Stomach (tissue), 9 donors: Measurements from ENCODE around the gene DYNLL1. TPM values are rescaled to one million over a fixed set of nuclear protein-coding genes. Genes with fewer than 3 reads are reported as not detected.

Experiments used
- DNase-seq, 2 donors: peaks; one replicate each; pipeline versions ENCODE4 v3.0.0 to v3.0.0-alpha.2; 2013 to 2019
- H3K27ac ChIP-seq, 5 donors: fragments of 200-600 bp in 4 of 5; sonication (generic) in 4 of 5; one replicate each; pipeline ENCODE4 v1.5.1; 2013 to 2019; ENCODE audit warnings: mild to moderate bottlenecking in 1 of 5, moderate library complexity in 1 of 5
- H3K27me3 ChIP-seq, 3 donors: fragments of 200-600 bp; sonication (generic); one replicate each; pipeline ENCODE4 v1.5.1; 2017 to 2019; ENCODE audit warnings: mixed run types in 1 of 3
- H3K36me3 ChIP-seq, 4 donors: fragments of 200-600 bp; sonication (generic); 1 replicate in 3 of 4; 2 replicates in 1 of 4; pipeline ENCODE4 v1.5.1; 2016 to 2019
- H3K4me1 ChIP-seq, 4 donors: fragments of 200-600 bp; sonication (generic); one replicate each; pipeline ENCODE4 v1.5.1; 2016 to 2019
- H3K4me3 ChIP-seq, 4 donors: fragments of 200-600 bp; sonication (generic) in 3 of 4; one replicate each; pipeline ENCODE4 v1.5.1; 2016 to 2019; ENCODE audit warnings: mild to moderate bottlenecking in 1 of 4
- H3K9me3 ChIP-seq, 4 donors: fragments of 200-600 bp; sonication (generic); one replicate each; pipeline ENCODE4 v1.5.1; 2016 to 2019
- EP300 ChIP-seq: sonication (generic); formaldehyde crosslinking; IDR thresholded peaks from one replicate; pipeline ENCODE4 v1.6.1; 2017; ENCODE audit warnings: antibody characterized with exemption
- POLR2A ChIP-seq, 4 donors: fragments of 450-650 bp; IDR thresholded peaks; one replicate each; pipeline ENCODE4 v1.6.1; 2016; ENCODE audit warnings: antibody characterized with exemption in 4 of 4, control low read depth in 2 of 4, mild to moderate bottlenecking in 1 of 4, moderate library complexity in 1 of 4
- POLR2AphosphoS5 ChIP-seq, 3 donors: sonication (generic); formaldehyde crosslinking; IDR thresholded peaks; one replicate each; pipeline ENCODE4 v1.6.1; 2016; ENCODE audit warnings: antibody characterized with exemption in 3 of 3
- WGBS, 5 donors: extraction: QIAGEN DNeasy Blood & Tissue Kit in 3 of 5; methylation state at CpG; one replicate each; pipeline versions ENCODE4 v1.1.5 to v1.1.7; 2013 to 2018; 5-methylcytosine and 5-hydroxymethylcytosine counted together
- intact Hi-C: fragments of 100-400 bp; cut with DNase I; formaldehyde crosslinking; loops from one replicate; pipeline ENCODE4 v1.15.1; 2023; ENCODE audit warnings: low total_unique reads
- polyA plus RNA-seq, 3 donors: library from polyadenylated mRNA; stranded (reverse); fragments of 200-250 nt; gene quantifications; one replicate each; pipeline ENCODE4 v1.2.3, GENCODE V29; 2013
- total RNA-seq, 5 donors: library from RNA; depleted of rRNA; stranded (reverse); fragments of >200 nt; gene quantifications; one replicate each; pipeline versions ENCODE4 v1.1.0 to v1.2.3, GENCODE V29; 2014 to 2016
- TF ChIP-seq, protein P1 (sequence below), 7 experiments: fragments of 450-650 bp in 4 of 7; fragments of 200-600 bp in 3 of 7; sonication (generic) in 3 of 7; IDR thresholded peaks; one replicate each; pipeline ENCODE4 v1.5.1; 2016 to 2019; ENCODE audit warnings: antibody characterized with exemption in 7 of 7, control low read depth in 2 of 7, mild to moderate bottlenecking in 1 of 7
- donor health status: healthy with polysubstance abuse.
- donor health status: Bipolar disorder and iron deficiency.
- donor health status: healthy.

DYNLL1 gene
- total and polyA plus RNA-seq, 8 donors: 27.2 to 580 (median 174) TPM

DNA sequence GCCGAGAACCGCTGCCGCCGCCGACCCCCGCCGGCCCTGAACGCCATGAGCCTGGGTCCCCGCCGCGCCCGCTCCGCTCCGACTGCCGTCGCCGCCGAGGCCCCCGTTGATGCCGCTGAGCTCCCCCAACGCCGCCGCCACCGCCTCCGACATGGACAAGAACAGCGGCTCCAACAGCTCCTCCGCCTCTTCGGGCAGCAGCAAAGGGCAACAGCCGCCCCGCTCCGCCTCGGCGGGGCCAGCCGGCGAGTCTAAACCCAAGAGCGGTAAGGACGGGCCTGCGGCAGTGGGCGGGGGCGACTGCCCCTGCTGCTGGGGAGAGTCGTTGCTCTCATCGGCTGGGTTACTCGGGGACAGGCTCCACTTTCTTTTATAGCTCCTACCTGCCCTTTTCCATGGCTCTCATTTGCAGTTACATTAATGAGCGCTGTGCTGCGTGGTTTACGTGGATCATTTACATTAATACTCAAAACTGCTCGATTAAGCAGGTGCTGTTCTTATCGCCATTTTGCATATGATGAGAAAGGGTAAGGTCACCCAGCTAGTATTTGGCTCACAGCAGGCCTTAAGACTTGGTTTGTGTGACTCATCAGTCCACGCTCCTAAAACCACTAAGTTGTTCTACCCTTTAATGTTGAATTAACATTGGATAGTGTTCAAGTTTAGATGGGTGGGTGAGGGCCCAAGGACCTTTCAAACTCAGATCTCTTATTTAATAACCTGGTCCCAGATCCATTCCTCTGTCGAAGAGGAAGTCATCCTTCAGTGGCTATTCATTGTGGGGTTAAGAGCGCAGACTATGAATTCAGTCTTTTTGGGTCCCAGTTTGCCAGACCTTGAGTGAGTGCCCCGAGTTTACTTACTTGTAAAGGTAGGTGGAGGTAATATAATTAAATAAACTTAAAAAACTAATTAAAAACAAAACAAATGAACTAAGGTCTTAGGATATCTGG lies 39.1 kb downstream of the DYNLL1 start:
- Histone ChIP-seq H3K4me3 (peak overlapping the region; percentile 80 to 99 (median 88)), H3K27me3 (no peaks in the 10 kb centered on the region), H3K9me3 (no peaks in the 10 kb centered on the region), H3K36me3 (peaks cover 0 to 8% (median 2%) of the 10 kb centered on the region in 4 donors), H3K4me1 (peaks cover 43 to 60% (median 50%) of the 10 kb centered on the region in 4 donors), H3K27ac (peak overlapping the region; percentile 95 to 98 (median 97))
- peak in 1 of 3 donors; percentile 66 for TF ChIP-seq POLR2AphosphoS5 (IDR thresholded peaks at IDR 0.05)
- TF ChIP-seq EP300: no peak
- WGBS, 5 donors: 0 to 2% (median 1%) methylated on average over 24 to 52 of the region's 52 CpGs
- DNase-seq: peak; percentile 45 to 86
- intact Hi-C loops: no loop called here

DNA sequence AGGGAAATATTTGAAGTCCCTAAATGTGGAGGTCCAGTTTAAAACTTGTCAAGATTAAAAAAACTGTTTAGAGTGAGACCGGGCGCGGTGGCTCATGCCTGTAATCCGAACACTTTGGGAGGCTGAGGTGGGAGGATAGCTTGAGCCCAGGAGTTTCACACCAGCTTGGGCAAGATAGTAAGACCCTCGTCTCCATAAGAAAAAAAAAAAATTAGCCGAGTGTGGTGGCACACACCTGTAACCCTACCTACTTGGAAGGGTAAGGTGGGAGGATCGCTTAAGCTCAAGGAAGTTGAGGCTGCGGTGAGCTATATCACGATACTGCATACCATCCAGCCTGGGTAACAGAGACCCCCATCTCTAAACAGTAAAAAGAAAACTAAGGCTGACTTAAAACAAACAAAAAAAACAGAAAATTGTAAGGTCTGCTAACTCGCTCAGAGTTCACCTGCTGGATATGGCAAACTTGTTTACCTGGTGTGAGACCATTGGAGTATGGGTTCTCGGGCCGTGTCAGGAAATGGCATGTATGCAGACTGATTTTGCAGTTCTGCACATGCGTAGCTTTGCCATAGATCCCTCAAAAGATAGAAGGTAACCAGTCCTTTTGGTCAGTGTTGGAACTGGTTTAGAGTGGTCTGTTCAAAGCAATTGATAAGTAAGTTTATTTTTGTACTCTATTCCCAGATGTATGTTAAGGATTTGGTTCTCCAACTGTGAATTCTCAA lies 40.3 kb downstream of the DYNLL1 start:
- Histone ChIP-seq H3K27ac (peak overlapping the region; percentile 83 to 98 (median 97)), H3K9me3 (no peaks in the 10 kb centered on the region), H3K4me3 (peak overlapping the region; percentile 80 to 99 (median 88)), H3K27me3 (no peaks in the 10 kb centered on the region), H3K36me3 (peaks cover 0 to 11% (median 3%) of the 10 kb centered on the region in 4 donors), H3K4me1 (peaks cover 54 to 66% (median 60%) of the 10 kb centered on the region in 4 donors)
- TF ChIP-seq, protein P1, sequence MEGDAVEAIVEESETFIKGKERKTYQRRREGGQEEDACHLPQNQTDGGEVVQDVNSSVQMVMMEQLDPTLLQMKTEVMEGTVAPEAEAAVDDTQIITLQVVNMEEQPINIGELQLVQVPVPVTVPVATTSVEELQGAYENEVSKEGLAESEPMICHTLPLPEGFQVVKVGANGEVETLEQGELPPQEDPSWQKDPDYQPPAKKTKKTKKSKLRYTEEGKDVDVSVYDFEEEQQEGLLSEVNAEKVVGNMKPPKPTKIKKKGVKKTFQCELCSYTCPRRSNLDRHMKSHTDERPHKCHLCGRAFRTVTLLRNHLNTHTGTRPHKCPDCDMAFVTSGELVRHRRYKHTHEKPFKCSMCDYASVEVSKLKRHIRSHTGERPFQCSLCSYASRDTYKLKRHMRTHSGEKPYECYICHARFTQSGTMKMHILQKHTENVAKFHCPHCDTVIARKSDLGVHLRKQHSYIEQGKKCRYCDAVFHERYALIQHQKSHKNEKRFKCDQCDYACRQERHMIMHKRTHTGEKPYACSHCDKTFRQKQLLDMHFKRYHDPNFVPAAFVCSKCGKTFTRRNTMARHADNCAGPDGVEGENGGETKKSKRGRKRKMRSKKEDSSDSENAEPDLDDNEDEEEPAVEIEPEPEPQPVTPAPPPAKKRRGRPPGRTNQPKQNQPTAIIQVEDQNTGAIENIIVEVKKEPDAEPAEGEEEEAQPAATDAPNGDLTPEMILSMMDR (IDR thresholded peaks at IDR 0.05): no peak
- no peak for TF ChIP-seq POLR2A (IDR thresholded peaks at IDR 0.05)
- no peak for TF ChIP-seq EP300
- no peak for TF ChIP-seq POLR2AphosphoS5 (IDR thresholded peaks at IDR 0.05)
- 19 to 41% (median 26%) methylated on average over 13 of the region's 13 CpGs for WGBS, 5 donors
- intact Hi-C loops: no loop called here
- peak; percentile 34 to 66 for DNase-seq

DNA sequence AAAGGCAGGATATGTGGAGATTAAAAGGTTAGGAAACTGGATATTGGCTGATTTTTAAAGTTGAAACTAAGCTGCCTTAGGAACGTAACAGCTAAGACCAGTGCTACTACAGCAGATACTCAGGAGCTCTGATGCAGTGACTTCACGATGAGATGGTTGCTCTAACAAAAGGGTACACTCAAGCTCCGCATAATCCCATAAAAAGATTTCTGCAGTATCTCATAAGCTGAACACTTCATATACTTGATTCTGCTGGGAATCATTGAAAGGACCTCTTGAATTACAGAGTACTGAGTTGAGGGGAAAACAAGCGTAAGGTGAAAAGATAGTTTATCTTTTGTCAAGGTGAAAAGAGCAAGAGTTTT lies 41.9 kb downstream of the DYNLL1 start:
- peak overlapping the region; percentile 57 to 98 (median 97) for H3K27ac ChIP-seq
- H3K27me3 ChIP-seq: no peaks in the 10 kb centered on the region
- intact Hi-C loops: no loop called here
- no peak for DNase-seq
- 21 to 31% (median 28%) methylated on average over 4 of the region's 4 CpGs for WGBS, 5 donors
- H3K36me3 ChIP-seq: peaks cover 0 to 24% (median 10%) of the 10 kb centered on the region in 4 donors
- H3K4me3 ChIP-seq: peak overlapping the region; percentile 80 to 99 (median 88)
- peaks cover 66 to 82% (median 75%) of the 10 kb centered on the region in 4 donors for H3K4me1 ChIP-seq
- no peak for TF ChIP-seq POLR2A (IDR thresholded peaks at IDR 0.05)
- TF ChIP-seq, protein P1 (IDR thresholded peaks at IDR 0.05): no peak
- no peaks in the 10 kb centered on the region for H3K9me3 ChIP-seq

DNA sequence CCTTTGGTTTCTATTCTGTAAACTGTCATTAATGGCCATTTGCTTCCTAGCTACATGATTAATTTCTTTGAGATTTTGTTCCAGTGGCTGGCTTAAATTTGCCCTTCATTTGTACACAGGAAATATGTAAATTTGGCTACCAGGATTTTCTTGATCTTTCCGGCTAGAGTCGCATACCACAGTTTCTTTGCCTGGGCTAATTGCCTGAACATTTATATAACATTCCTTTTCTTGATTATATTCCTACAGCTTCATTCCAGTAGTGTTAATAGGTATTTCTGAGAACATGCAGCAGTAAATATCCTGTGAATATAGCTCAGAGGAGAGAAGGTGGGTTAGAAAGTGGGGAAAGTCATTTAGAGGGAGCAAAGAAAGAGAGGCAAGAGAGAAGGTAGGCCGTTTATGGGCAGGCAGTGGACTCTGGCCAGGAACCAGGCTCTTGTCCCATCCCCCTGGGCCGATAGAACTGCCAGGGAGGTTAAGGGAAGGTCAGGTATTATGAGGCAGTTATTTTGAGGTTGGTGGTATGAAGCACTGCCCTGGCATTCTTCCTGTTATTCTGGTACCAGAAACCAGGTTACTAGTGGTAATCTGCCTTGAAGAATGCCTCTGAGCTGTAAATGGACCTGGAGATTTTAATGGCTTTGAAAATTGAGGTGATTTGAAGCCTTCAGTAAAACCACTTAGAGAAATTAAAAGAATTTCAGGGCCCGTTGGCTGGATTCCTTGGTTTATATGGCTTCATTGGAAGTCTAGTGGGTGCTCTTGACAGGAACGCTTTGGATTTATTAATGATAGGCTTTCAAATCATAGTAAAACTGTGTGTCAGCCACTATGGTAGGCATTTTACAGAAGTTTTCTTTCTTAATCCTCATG lies 42.6 kb downstream of the DYNLL1 start:
- 8 to 17% (median 14%) methylated on average over 6 of the region's 6 CpGs for WGBS, 5 donors
- no peaks in the 10 kb centered on the region for H3K27me3 ChIP-seq
- no peaks in the 10 kb centered on the region for H3K9me3 ChIP-seq
- H3K4me3 ChIP-seq: peak overlapping the region in 3 of 4 donors; percentile 80 to 91 (median 86)
- peaks cover 69 to 88% (median 80%) of the 10 kb centered on the region in 4 donors for H3K4me1 ChIP-seq
- peak overlapping the region; percentile 81 to 98 (median 97) for H3K27ac ChIP-seq
- intact Hi-C loops: no loop called here
- H3K36me3 ChIP-seq: peaks cover 0 to 30% (median 13%) of the 10 kb centered on the region in 4 donors
- TF ChIP-seq POLR2A (IDR thresholded peaks at IDR 0.05) (no peak), EP300 (no peak), POLR2AphosphoS5 (IDR thresholded peaks at IDR 0.05) (peak; percentile 9 to 51 (median 40))
- TF ChIP-seq, protein P1 (IDR thresholded peaks at IDR 0.05): no peak
- DNase-seq: peak; percentile 66 to 67
